Inflammatory macrophage treated with lipopolysaccharide for 1 hour (primary cell): Measurements from ENCODE around the gene CADPS.

Source experiments
- DNase-seq, 2 donors: peaks; one replicate each; pipeline ENCODE4 v3.0.0-alpha.2; 2020 to 2022

Gene CADPS

GRCh38 chr3:62678841-62679240 lies 196.4 kb downstream of the CADPS start:
- no peak for DNase-seq

- no peak for DNase-seq
Measured at GRCh38 chr3:62677926-62678325, 197.3 kb downstream of the CADPS start.

- no peak for DNase-seq
Measured at GRCh38 chr3:62676689-62677271, 198.4 kb downstream of the CADPS start.

- no peak for DNase-seq
Measured at GRCh38 chr3:62675492-62675891, 199.7 kb downstream of the CADPS start.

- no peak for DNase-seq
Measured at GRCh38 chr3:62672988-62673313, 202.3 kb downstream of the CADPS start.

GRCh38 chr3:62672270-62672987 lies 202.8 kb downstream of the CADPS start:
- DNase-seq = no peak

GRCh38 chr3:62670351-62670750 lies 204.9 kb downstream of the CADPS start:
- DNase-seq = no peak

GRCh38 chr3:62669161-62669560 lies 206.1 kb downstream of the CADPS start:
- DNase-seq = no peak

- DNase-seq = no peak
Measured at GRCh38 chr3:62667714-62668113, 207.5 kb downstream of the CADPS start.

GRCh38 chr3:62665627-62666437 lies 209.4 kb downstream of the CADPS start:
- peak; percentile 2 to 34 for DNase-seq

- DNase-seq = no peak
Measured at GRCh38 chr3:62662677-62663076, 212.5 kb downstream of the CADPS start.

- no peak for DNase-seq
Measured at GRCh38 chr3:62659660-62660059, 215.6 kb downstream of the CADPS start.

- no peak for DNase-seq
Measured at GRCh38 chr3:62655691-62656063, 219.5 kb downstream of the CADPS start.

GRCh38 chr3:62655056-62655690 lies 220.0 kb downstream of the CADPS start:
- DNase-seq = no peak

- no peak for DNase-seq
Measured at GRCh38 chr3:62653796-62654195, 221.4 kb downstream of the CADPS start.

- DNase-seq = no peak
Measured at GRCh38 chr3:62647711-62648110, 227.5 kb downstream of the CADPS start.

GRCh38 chr3:62644493-62644892 lies 230.7 kb downstream of the CADPS start:
- DNase-seq = no peak

- no peak for DNase-seq
Measured at GRCh38 chr3:62638316-62638715, 236.9 kb downstream of the CADPS start.

GRCh38 chr3:62636235-62636826 lies 238.9 kb downstream of the CADPS start:
- no peak for DNase-seq

GRCh38 chr3:62632510-62633294 lies 242.5 kb downstream of the CADPS start:
- DNase-seq = no peak

GRCh38 chr3:62631488-62631887 lies 243.7 kb downstream of the CADPS start:
- no peak for DNase-seq

- no peak for DNase-seq
Measured at GRCh38 chr3:62630664-62631063, 244.6 kb downstream of the CADPS start.
